HUES6 (cell line): Measurements from ENCODE around the gene NAA50.

Experiments used
- H3K27ac ChIP-seq: 2 replicates; pipeline ENCODE4 v1.7.0; 2013; ENCODE audit warnings: low read depth, mild to moderate bottlenecking, low read length, inconsistent platforms
- H3K27me3 ChIP-seq: 2 replicates; pipeline ENCODE4 v1.6.1; 2013; ENCODE audit warnings: low read length; ENCODE audit not compliant: control insufficient read depth, insufficient read depth
- H3K36me3 ChIP-seq: 2 replicates; pipeline ENCODE4 v1.6.1; 2013; ENCODE audit warnings: low read length; ENCODE audit not compliant: control insufficient read depth, insufficient read depth
- H3K4me1 ChIP-seq: 2 replicates; pipeline ENCODE4 v1.6.1; 2013; ENCODE audit warnings: low read length; ENCODE audit not compliant: control insufficient read depth, insufficient read depth
- H3K4me3 ChIP-seq: 2 replicates; pipeline ENCODE4 v1.5.1; 2013; ENCODE audit warnings: low read depth, low read length
- H3K9ac ChIP-seq: one replicate; pipeline ENCODE4 v1.6.1; 2013; ENCODE audit warnings: mild to moderate bottlenecking, low read length
- H3K9me3 ChIP-seq: 2 replicates; pipeline ENCODE4 v1.6.1; 2013; ENCODE audit warnings: low read depth, low read length; ENCODE audit not compliant: control insufficient read depth, insufficient read depth

The NAA50 gene

DNA sequence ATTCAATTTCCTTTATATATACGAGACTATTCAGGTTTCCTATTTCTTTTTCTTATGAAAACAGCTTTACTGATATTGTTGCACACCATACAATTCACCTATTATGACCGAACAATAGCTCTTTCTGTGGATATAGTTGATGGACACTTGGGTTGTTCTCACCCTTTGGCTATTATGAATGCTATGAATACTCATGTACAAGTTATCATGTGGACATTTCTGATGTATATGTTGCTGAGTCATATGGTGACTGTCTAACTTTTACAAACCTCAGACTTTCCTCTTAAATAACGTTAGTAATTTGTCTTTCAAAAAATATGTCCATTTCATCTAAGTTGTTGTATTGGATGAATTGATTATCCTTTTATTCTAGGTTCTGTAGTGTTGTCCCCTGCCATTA lies 33.9 kb downstream of the NAA50 start:
- no peaks in the 10 kb centered on the region for H3K4me1 ChIP-seq
- no peak overlapping the region for H3K9ac ChIP-seq

DNA sequence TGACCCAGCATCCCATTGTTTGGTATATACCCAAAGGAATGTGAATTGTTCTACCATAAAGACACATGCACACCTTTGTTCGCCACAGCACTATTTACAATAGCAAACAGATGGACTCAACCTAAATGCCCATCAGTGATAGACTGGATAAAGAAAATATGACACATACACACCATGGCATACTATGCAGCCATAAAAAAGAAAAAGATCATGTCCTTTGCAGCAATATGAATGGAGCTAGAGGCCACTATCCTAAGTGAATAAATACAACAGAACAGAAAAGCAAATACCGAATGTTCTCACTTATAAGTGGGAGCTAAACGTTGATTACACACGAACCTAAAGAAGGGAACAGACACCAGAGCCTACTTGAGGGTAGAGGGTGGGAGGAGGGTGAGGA lies 38.2 kb downstream of the NAA50 start:
- Histone ChIP-seq H3K4me1 (no peaks in the 10 kb centered on the region), H3K36me3 (no peaks in the 10 kb centered on the region), H3K27me3 (no peaks in the 10 kb centered on the region), H3K9ac (no peak overlapping the region), H3K27ac (no peak overlapping the region), H3K4me3 (no peak overlapping the region), H3K9me3 (no peaks in the 10 kb centered on the region)

More for the DNA sequence above, 33.9 kb downstream of the NAA50 start:
- no peaks in the 10 kb centered on the region for H3K36me3 ChIP-seq
- no peaks in the 10 kb centered on the region for H3K9me3 ChIP-seq
- no peak overlapping the region for H3K27ac ChIP-seq
- no peak overlapping the region for H3K4me3 ChIP-seq
- H3K27me3 ChIP-seq = no peaks in the 10 kb centered on the region

DNA sequence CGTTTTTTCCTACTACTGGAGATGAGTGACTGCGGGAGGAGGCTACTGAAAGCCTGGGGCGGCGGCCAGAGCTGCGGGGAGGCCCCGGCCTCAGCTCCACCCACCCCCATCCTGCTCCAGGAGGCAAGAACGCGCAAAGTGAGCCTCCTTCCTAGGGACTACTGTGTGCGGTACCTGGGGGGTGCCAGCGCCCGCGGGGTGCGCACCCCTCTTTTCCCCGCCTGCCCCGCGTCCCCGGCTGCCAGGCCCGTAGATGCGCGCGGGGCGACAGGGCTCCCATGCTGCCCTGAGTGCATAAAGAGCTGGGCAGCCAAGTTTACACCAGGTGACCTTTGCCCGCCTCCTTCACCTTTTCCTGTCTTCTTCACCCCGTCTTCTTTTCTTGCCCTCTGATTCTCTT lies 47.1 kb downstream of the NAA50 start:
- peak overlapping the region; percentile 53 for H3K4me3 ChIP-seq
- H3K9ac ChIP-seq = peak overlapping the region; percentile 40
- H3K9me3 ChIP-seq = no peaks in the 10 kb centered on the region
- no peaks in the 10 kb centered on the region for H3K27me3 ChIP-seq
- peaks cover 7% of the 10 kb centered on the region for H3K4me1 ChIP-seq
- no peaks in the 10 kb centered on the region for H3K36me3 ChIP-seq
- H3K27ac ChIP-seq = no peak overlapping the region

DNA sequence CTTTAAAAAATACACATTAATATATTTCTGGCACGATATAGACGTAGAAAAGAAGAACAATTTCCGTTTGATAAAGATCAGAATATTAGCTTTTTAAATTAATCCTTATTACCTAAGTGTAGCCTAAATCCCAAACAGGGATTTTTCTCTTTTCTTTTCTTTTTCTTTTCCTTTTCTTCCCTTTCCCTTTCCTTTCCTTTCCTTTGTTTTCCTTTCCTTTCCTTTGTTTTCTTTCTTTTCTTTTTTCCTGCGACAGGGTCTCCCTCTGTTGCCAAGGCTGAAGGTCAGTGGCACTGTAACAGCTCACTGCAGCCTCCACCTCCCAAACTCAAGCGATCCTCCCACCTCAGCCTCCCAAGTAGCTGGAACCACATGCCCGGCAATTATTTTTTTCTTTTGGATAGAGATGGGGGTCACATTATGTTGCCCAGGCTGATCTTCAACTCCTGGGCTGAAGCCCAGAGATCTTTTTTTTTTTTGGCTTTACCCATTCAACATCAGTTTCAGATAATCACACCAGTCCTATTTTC lies 47.8 kb downstream of the NAA50 start:
- H3K27me3 ChIP-seq = no peaks in the 10 kb centered on the region
- no peaks in the 10 kb centered on the region for H3K36me3 ChIP-seq
- H3K4me3 ChIP-seq = peak overlapping the region; percentile 89
- H3K9ac ChIP-seq = no peak overlapping the region
- H3K4me1 ChIP-seq = peaks cover 7% of the 10 kb centered on the region
- no peaks in the 10 kb centered on the region for H3K9me3 ChIP-seq
- H3K27ac ChIP-seq = no peak overlapping the region

DNA sequence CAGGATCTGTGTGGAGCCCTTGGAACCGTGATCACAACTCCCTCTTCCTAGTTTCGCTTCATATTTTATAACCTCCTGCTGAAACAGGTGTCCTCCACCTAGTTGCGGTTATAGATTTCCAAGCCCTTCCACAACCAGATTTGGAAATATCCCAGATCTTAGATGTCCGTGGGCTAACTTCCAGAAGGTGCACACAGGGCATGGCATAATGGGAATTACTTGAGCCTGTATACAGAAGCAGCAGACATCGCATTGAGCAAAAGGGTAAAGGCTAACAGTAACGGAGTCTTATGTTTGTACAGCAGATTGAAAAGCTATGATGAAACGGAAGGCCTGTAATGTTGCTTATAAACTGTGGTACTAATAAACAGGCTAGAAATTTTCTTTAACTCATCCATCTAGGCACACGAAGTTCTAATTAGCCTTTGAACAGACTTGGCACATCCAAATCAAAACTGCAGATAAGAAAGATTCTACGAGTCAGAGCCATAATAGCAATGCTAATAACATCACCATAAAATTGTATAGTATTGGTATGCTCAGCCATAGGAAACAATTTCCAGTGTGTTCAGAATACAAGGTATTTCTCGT lies 48.5 kb downstream of the NAA50 start:
- peak overlapping the region; percentile 72 for H3K9ac ChIP-seq
- H3K4me3 ChIP-seq = peak overlapping the region; percentile 89
- H3K9me3 ChIP-seq = no peaks in the 10 kb centered on the region
- H3K27me3 ChIP-seq = no peaks in the 10 kb centered on the region
- peaks cover 7% of the 10 kb centered on the region for H3K4me1 ChIP-seq
- no peaks in the 10 kb centered on the region for H3K36me3 ChIP-seq
- peak overlapping the region; percentile 8; the same call in 1 of the 2 replicates for H3K27ac ChIP-seq

DNA sequence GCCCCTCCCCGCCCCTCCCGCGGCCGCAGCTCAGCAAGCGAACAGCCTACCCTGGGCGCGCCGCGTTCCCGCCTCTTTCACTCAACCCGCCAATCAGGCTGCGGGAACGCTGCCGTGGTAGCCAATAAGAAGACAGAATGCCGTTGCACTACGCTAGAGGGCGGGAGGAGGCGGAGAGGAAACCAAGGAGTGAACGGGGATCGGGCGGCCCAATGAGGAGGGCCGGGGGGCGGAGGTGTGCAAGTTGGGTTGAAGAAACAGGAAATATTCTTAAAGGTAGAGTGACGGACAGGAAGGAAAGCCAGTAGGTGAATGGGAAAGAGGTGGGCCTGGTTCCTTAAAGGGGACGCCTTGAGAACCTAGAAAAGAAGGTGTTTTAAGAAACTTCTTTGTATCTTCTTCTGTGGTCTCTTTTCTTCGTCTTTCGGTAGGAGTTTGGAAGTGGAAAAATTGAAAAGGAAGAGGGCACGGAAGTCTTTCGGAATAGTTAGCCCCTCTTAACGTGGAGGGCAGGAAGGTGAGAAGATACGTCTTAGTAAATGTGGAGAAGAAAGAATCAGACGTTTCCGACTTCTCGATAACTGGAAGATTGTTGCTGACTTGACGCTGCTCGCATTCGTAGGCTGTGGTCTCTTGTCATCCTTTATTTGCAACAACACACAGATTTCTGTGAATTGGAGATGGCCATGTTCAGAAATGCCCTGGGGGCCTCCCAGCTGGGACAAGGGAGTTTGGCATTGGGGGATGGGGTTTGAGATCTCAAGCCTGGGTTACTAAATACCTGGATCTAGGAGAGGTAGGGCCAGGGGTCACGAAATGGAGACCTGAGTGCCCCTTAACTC lies 49.2 kb downstream of the NAA50 start:
- Histone ChIP-seq H3K9ac (peak overlapping the region; percentile 72), H3K27me3 (no peaks in the 10 kb centered on the region), H3K36me3 (no peaks in the 10 kb centered on the region), H3K27ac (peak overlapping the region; percentile 8; the same call in 1 of the 2 replicates), H3K4me3 (peak overlapping the region; percentile 89), H3K9me3 (no peaks in the 10 kb centered on the region), H3K4me1 (peaks cover 7% of the 10 kb centered on the region)

DNA sequence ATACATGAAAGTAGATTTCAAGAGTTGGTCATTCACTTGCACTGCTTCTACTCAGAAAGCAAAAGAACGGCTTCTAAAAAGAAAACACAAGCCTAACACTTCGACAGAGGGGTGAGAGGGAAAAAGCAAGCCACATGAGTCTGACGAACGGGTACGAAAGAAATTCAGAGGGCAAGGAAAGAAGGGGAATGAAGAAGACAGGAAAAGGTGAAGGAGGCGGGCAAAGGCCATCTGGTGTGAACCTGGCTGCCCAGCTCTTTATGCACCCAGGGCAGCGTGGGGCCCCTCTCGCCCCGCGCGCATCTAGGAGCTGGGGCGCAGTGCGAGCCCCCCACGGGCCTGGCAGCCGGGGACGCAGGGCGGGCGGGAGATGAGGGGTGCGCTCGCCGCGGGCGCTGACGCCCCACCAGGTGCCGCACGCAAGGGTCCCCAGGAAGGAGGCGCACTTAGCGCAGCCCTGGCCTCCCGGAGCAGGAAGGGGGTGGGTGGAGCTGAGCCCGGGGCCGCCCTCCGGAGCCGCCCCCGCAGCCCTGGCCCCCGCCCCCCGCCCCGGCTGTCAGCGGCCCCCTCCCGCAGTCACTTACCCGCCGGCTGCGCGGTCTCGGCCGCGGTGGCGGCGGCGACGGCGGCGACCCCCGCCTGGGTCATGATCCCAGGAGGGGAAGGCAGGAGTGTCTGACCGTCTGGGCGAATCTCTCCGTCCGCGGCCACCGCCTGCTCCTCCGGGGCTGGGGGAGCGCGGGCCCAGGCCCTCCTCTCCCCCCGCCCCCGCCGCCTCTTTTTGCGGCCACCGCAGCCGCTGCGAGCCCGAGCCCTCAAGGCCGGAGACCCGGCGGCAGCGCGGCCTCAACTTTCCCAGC lies 50.0 kb downstream of the NAA50 start, which contains the start of gene USF3:
Gene USF3, minus strand, starts transcription at position 857 of the 860 bp plus-strand sequence. CDS start 21,764 bp downstream, outside the sequence.
- Histone ChIP-seq H3K27me3 (no peaks in the 10 kb centered on the region), H3K36me3 (no peaks in the 10 kb centered on the region), H3K9ac (peak within 1 kb of the TSS; percentile 72), H3K4me3 (peak within 1 kb of the TSS; percentile 89), H3K9me3 (no peaks in the 10 kb centered on the region), H3K4me1 (peaks cover 7% of the 10 kb centered on the region), H3K27ac (peak within 1 kb of the TSS; percentile 69)

DNA sequence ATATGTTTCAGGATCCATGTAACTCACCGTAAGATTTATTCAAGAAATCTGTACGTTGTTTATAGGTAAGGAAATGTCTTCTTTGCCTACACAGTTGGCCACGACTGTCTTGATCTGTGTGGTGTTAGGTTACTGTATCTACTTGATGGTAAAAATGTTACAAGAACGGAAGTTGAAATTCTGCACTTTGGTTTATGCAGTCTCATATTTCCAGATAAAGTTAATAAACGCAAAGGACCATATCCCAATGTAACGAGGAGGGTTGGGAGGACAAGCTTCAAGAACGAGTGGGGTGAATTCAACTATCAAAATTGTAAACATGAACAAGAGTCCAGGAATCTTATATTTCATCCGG lies 50.6 kb downstream of the NAA50 start:
- no peaks in the 10 kb centered on the region for H3K36me3 ChIP-seq
- 0 out of 2 replicates have a peak overlapping the region, but pooled peaks have one; percentile 49 for H3K27ac ChIP-seq
- H3K27me3 ChIP-seq = no peaks in the 10 kb centered on the region
- no peaks in the 10 kb centered on the region for H3K9me3 ChIP-seq
- H3K4me1 ChIP-seq = peaks cover 7% of the 10 kb centered on the region
- peak overlapping the region; percentile 71 for H3K4me3 ChIP-seq
- H3K9ac ChIP-seq = peak overlapping the region; percentile 71

DNA sequence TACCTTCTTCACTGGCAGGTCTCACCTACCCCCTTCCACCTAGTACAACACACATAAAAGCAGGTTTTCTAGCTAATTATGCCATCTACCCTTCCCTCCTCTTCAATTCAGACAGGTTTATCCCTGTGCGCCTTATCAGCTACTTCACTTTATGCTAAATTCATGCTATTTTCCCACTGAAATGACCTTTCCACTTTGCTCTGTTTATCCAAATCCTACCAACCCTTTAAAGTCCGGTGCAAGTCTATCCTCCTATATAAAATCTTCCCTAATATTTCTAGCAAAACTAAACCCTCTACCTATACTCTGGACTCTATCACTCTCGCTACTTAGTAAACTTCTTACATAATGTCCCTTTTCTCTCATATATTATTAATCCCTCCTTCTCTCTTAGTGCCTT lies 55.6 kb downstream of the NAA50 start:
- Histone ChIP-seq H3K36me3 (no peaks in the 10 kb centered on the region), H3K4me3 (no peak overlapping the region), H3K9me3 (no peaks in the 10 kb centered on the region), H3K4me1 (peaks cover 18% of the 10 kb centered on the region), H3K27me3 (no peaks in the 10 kb centered on the region), H3K27ac (no peak overlapping the region), H3K9ac (no peak overlapping the region)

DNA sequence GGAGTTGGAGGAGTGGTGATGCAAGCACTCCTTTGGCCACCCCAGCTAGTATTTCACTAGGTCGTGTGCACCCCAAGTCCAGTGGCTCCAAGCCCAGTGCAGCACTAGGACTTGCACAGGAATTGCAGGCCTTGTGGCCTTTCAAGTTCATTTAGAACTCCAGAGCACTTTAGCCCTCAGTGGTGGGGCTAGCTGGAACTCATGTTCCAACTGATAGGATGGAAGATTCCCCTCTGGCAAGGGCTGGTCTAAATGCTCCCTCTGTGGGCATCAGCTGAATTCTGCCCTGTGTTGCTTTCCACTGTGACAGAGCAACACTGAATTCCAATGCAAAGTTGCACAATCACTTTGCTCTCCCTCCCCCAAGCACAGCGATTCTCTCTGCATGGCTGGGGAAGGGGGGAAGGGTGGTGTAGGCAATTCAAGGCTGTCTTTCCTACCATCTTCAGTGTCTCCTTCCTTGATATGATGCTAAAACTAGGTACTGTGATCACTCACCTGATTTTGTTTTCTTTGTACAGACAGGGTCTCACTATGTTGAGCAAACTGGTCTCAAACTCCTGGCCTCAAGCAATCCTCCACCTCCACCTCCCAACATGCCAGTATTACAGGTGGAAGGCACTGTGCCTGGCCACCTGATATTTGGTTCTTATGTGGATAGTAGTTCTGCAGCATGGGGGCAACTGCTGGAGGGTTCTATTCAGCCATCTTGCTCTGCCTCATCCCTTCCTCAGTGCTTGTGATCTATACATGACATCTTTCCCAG lies 59.9 kb downstream of the NAA50 start:
- Histone ChIP-seq H3K27me3 (no peaks in the 10 kb centered on the region), H3K36me3 (no peaks in the 10 kb centered on the region), H3K9me3 (no peaks in the 10 kb centered on the region), H3K27ac (no peak overlapping the region), H3K4me3 (no peak overlapping the region), H3K9ac (no peak overlapping the region), H3K4me1 (peaks cover 14% of the 10 kb centered on the region)
